Kidney epithelial cell (primary cell): Measurements from ENCODE around the gene ZSWIM6. TPM values are rescaled to one million over a fixed set of nuclear protein-coding genes. Genes with fewer than 3 reads are reported as not detected.

Experiments
- DNase-seq: peaks from one replicate; pipeline ENCODE4 v3.0.0-alpha.2; 2010; ENCODE audit warnings: low read depth
- H3K27me3 ChIP-seq: 2 replicates; pipeline ENCODE4 v1.6.0; 2011; ENCODE audit warnings: low read length; ENCODE audit not compliant: control insufficient read depth, insufficient read depth
- H3K36me3 ChIP-seq: 2 replicates; pipeline ENCODE4 v1.5.1; 2011; ENCODE audit warnings: low read length; ENCODE audit not compliant: control insufficient read depth, insufficient read depth
- H3K4me3 ChIP-seq: 2 replicates; pipeline ENCODE4 v1.5.1; 2011; ENCODE audit warnings: low read depth, mild to moderate bottlenecking, control low read depth, low read length
- CTCF ChIP-seq: IDR thresholded peaks from 2 replicates; pipeline ENCODE4 v1.5.1; 2011; ENCODE audit warnings: mild to moderate bottlenecking, moderate library complexity, low read length, control low read depth, inconsistent platforms; ENCODE audit not compliant: insufficient read depth, poor library complexity, severe bottlenecking
- total RNA-seq: library from RNA; depleted of rRNA; stranded (reverse); fragments of >200 nt; gene quantifications from 2 replicates; pipeline ENCODE4 v1.2.3, GENCODE V29; 2015

ZSWIM6 gene
- total RNA-seq, 1 donor from 2014 or later: 18.5 TPM

- H3K27me3 ChIP-seq: no peaks in the 10 kb centered on the region
- H3K4me3 ChIP-seq: no peak overlapping the region
- no peaks in the 10 kb centered on the region for H3K36me3 ChIP-seq
- DNase-seq: no peak
- no peak for TF ChIP-seq CTCF
Observed at GRCh38 chr5:61440596-61440995, 108.5 kb downstream of the ZSWIM6 start.

- TF ChIP-seq CTCF: no peak
- Histone ChIP-seq H3K4me3 (no peak overlapping the region), H3K36me3 (no peaks in the 10 kb centered on the region), H3K27me3 (no peaks in the 10 kb centered on the region)
- no peak for DNase-seq
Observed at GRCh38 chr5:61441742-61442141, 109.7 kb downstream of the ZSWIM6 start.

- no peak for DNase-seq
- Histone ChIP-seq H3K36me3 (no peaks in the 10 kb centered on the region), H3K4me3 (no peak overlapping the region), H3K27me3 (no peaks in the 10 kb centered on the region)
- no peak for TF ChIP-seq CTCF
Observed at GRCh38 chr5:61447780-61448495, 115.9 kb downstream of the ZSWIM6 start.

- H3K36me3 ChIP-seq: no peaks in the 10 kb centered on the region
- no peaks in the 10 kb centered on the region for H3K27me3 ChIP-seq
- TF ChIP-seq CTCF: no peak
- peak; percentile 73 for DNase-seq
- no peak overlapping the region for H3K4me3 ChIP-seq
Observed at GRCh38 chr5:61449804-61450492, 117.9 kb downstream of the ZSWIM6 start.

- TF ChIP-seq CTCF: no peak
- Histone ChIP-seq H3K36me3 (no peaks in the 10 kb centered on the region), H3K27me3 (no peaks in the 10 kb centered on the region), H3K4me3 (no peak overlapping the region)
- DNase-seq: no peak
Observed at GRCh38 chr5:61450493-61451279, 118.6 kb downstream of the ZSWIM6 start.
